IMR-90 (cell line): Measurements from ENCODE around the gene AK3. TPM values are rescaled to one million over a fixed set of nuclear protein-coding genes. Genes with fewer than 3 reads are reported as not detected.

Experiments
- ATAC-seq: fragments of 200-7000 bp; cut with Tn5 transposase; 2 replicates; pipeline ENCODE4 v1.9.1; 2020; ENCODE audit warnings: low read depth, mild to moderate bottlenecking, moderate library complexity
- BruUV-seq: library from RNA; stranded (reverse); fragments of 400-500 nt; replicated peaks from 2 replicates; lab custom pipeline; 2021; lab: Mats Ljungman, UMichigan
- CTCF ChIA-PET: fragments of 300-600 bp; formaldehyde crosslinking; extraction: SDS; loops from one replicate; lab custom pipeline; 2021; ENCODE audit warnings: antibody characterized with exemption; lab: Yijun Ruan, JAX
- POLR2A ChIA-PET: fragments of 300-600 bp; sonication (Branson Sonifier 250); formaldehyde crosslinking; loops from one replicate; lab custom pipeline; 2022; ENCODE audit warnings: antibody characterized with exemption; ENCODE audit not compliant: unreplicated experiment; lab: Charles Lee
- DNase-seq: peaks from one replicate; pipeline ENCODE4 v3.0.0; 2013
- H2AFZ ChIP-seq: replicated peaks from 2 replicates; pipeline ENCODE3; 2013; ENCODE audit warnings: low read length, mild to moderate bottlenecking; ENCODE audit not compliant: poor library complexity
- H2AK5ac ChIP-seq: 2 replicates; pipeline ENCODE4 v1.6.1; 2013; ENCODE audit warnings: low read depth, low read length, inconsistent platforms
- H2AK9ac ChIP-seq: replicated peaks from 2 replicates; pipeline ENCODE3; 2013; ENCODE audit warnings: mild to moderate bottlenecking, low read depth, low read length, moderate library complexity; ENCODE audit not compliant: poor library complexity
- H2BK120ac ChIP-seq: 2 replicates; pipeline ENCODE4 v1.6.1; 2013; ENCODE audit warnings: low read depth, low read length, inconsistent platforms
- H2BK15ac ChIP-seq: 3 replicates; pipeline ENCODE4 v1.6.1; 2013; ENCODE audit warnings: low read depth, low read length, inconsistent platforms
- H2BK20ac ChIP-seq: 2 replicates; pipeline ENCODE4 v1.6.1; 2013; ENCODE audit warnings: low read depth, mild to moderate bottlenecking, inconsistent platforms, low read length, moderate library complexity
- H2BK5ac ChIP-seq: 2 replicates; pipeline ENCODE4 v1.6.1; 2013; ENCODE audit warnings: mild to moderate bottlenecking, low read depth, low read length, inconsistent platforms; ENCODE audit not compliant: poor library complexity, severe bottlenecking
- H3K14ac ChIP-seq: replicated peaks from 2 replicates; pipeline ENCODE4 v1.6.1; 2013; ENCODE audit warnings: low read depth, low read length, inconsistent platforms
- H3K18ac ChIP-seq: 2 replicates; pipeline ENCODE4 v1.6.1; 2013; ENCODE audit warnings: low read depth, low read length, control low read depth
- H3K23ac ChIP-seq: 2 replicates; pipeline ENCODE4 v1.6.1; 2013; ENCODE audit warnings: low read depth, low read length, inconsistent platforms
- H3K27ac ChIP-seq: 2 replicates; pipeline ENCODE4 v1.5.1; 2013; ENCODE audit warnings: mild to moderate bottlenecking, control low read depth, low read length; ENCODE audit not compliant: insufficient read depth
- H3K27me3 ChIP-seq: 2 replicates; pipeline ENCODE4 v1.6.1; 2013; ENCODE audit warnings: low read length; ENCODE audit not compliant: control insufficient read depth, insufficient read depth
- H3K36me3 ChIP-seq: 2 replicates; pipeline ENCODE4 v1.6.1; 2013; ENCODE audit warnings: low read length, mixed read lengths; ENCODE audit not compliant: control insufficient read depth, insufficient read depth
- H3K4ac ChIP-seq: 2 replicates; pipeline ENCODE4 v1.6.1; 2013; ENCODE audit warnings: low read depth, low read length, inconsistent platforms
- H3K4me1 ChIP-seq: 2 replicates; pipeline ENCODE4 v1.6.1; 2013; ENCODE audit warnings: low read length, mixed read lengths; ENCODE audit not compliant: control insufficient read depth, insufficient read depth
- H3K4me2 ChIP-seq: 2 replicates; pipeline ENCODE4 v1.6.1; 2013; ENCODE audit warnings: low read depth, mild to moderate bottlenecking, control low read depth, low read length, moderate library complexity
- H3K4me3 ChIP-seq: 2 replicates; pipeline ENCODE4 v1.5.1; 2013; ENCODE audit warnings: low read depth, mild to moderate bottlenecking, control low read depth, low read length, moderate library complexity; ENCODE audit not compliant: insufficient read depth
- H3K56ac ChIP-seq: 2 replicates; pipeline ENCODE4 v1.6.1; 2013; ENCODE audit warnings: low read length, inconsistent platforms; ENCODE audit not compliant: insufficient read depth; ENCODE audit errors: extremely low read depth
- H3K79me1 ChIP-seq, 2 experiments: 2 replicates each; pipeline ENCODE4 v1.6.1; 2013; ENCODE audit warnings: low read length in 2 of 2, inconsistent platforms in 1 of 2, low read depth in 1 of 2
- H3K9ac ChIP-seq: 2 replicates; pipeline ENCODE4 v1.6.1; 2013; ENCODE audit warnings: low read depth, low read length, control low read depth
- H3K9me1 ChIP-seq: 2 replicates; pipeline ENCODE4 v1.6.1; 2013; ENCODE audit warnings: low read length, inconsistent platforms; ENCODE audit not compliant: insufficient read depth
- H3K9me3 ChIP-seq: 2 replicates; pipeline ENCODE4 v1.6.1; 2013; ENCODE audit warnings: low read length; ENCODE audit not compliant: control insufficient read depth, insufficient read depth
- H4K20me1 ChIP-seq: 2 replicates; pipeline ENCODE4 v1.6.1; 2013; ENCODE audit warnings: low read length, inconsistent platforms; ENCODE audit not compliant: insufficient read depth
- H4K5ac ChIP-seq: 2 replicates; pipeline ENCODE4 v1.6.1; 2013; ENCODE audit warnings: mild to moderate bottlenecking, low read depth, low read length, control low read depth
- H4K8ac ChIP-seq, 2 experiments: 2 replicates each; pipeline ENCODE4 v1.6.1; 2013; ENCODE audit warnings: low read depth in 2 of 2, low read length in 2 of 2, control low read depth in 1 of 2, inconsistent platforms in 1 of 2
- H4K91ac ChIP-seq: 2 replicates; pipeline ENCODE4 v1.6.1; 2013; ENCODE audit warnings: low read depth, low read length, inconsistent platforms; ENCODE audit not compliant: insufficient read depth
- BHLHE40 ChIP-seq: fragments of 150-350 bp; IDR thresholded peaks from 2 replicates; pipeline ENCODE4 v1.6.1; 2016; ENCODE audit warnings: mild to moderate bottlenecking, low read depth, low read length
- CEBPB ChIP-seq: IDR thresholded peaks from 2 replicates; pipeline ENCODE4 v1.6.1; 2012; ENCODE audit warnings: low read depth, low read length, improper control_type of control experiment
- CTCF ChIP-seq: conservative IDR thresholded peaks from 2 replicates; pipeline ENCODE4 v1.5.1; 2012; ENCODE audit warnings: mild to moderate bottlenecking, low read depth, low read length, improper control_type of control experiment
- ELK1 ChIP-seq: fragments of 150-350 bp; IDR thresholded peaks from 2 replicates; pipeline ENCODE4 v1.6.1; 2016; ENCODE audit warnings: low read depth, mild to moderate bottlenecking, low read length, moderate library complexity, borderline replicate concordance
- FOS ChIP-seq: fragments of 150-350 bp; IDR thresholded peaks from 2 replicates; pipeline ENCODE4 v1.6.1; 2016; ENCODE audit warnings: low read depth, low read length
- MAFK ChIP-seq: IDR thresholded peaks from 2 replicates; pipeline ENCODE4 v1.6.1; 2012; ENCODE audit warnings: low read depth, low read length, improper control_type of control experiment
- MAZ ChIP-seq: IDR thresholded peaks from 2 replicates; pipeline ENCODE4 v1.6.1; 2012; ENCODE audit warnings: low read depth, mild to moderate bottlenecking, low read length, improper control_type of control experiment, moderate library complexity, borderline replicate concordance
- MXI1 ChIP-seq: IDR thresholded peaks from 2 replicates; pipeline ENCODE4 v1.6.1; 2012; ENCODE audit warnings: low read depth, mild to moderate bottlenecking, low read length, moderate library complexity, borderline replicate concordance
- POLR2A ChIP-seq: IDR thresholded peaks from 2 replicates; pipeline ENCODE4 v1.6.1; 2012; ENCODE audit warnings: mild to moderate bottlenecking, low read depth, low read length
- RAD21 ChIP-seq: IDR thresholded peaks from 2 replicates; pipeline ENCODE4 v1.6.1; 2012; ENCODE audit warnings: low read length, improper control_type of control experiment
- RFX5 ChIP-seq: IDR thresholded peaks from 2 replicates; pipeline ENCODE4 v1.8.0; 2012; ENCODE audit warnings: low read depth, mild to moderate bottlenecking, low read length, moderate library complexity
- SMC3 ChIP-seq: fragments of 150-350 bp; IDR thresholded peaks from 2 replicates; pipeline ENCODE4 v1.6.1; 2016; ENCODE audit warnings: low read depth, mild to moderate bottlenecking, antibody characterized with exemption, low read length, moderate library complexity
- WGBS, 2 experiments: methylation state at CpG; one replicate each; pipeline versions ENCODE4 v1.1.5 to v1.1.7; 2013; ENCODE audit warnings: missing lambda C conversion rate in 2 of 2; ENCODE audit not compliant: insufficient read length in 1 of 2; ENCODE audit errors: extremely low coverage in 2 of 2; 5-methylcytosine and 5-hydroxymethylcytosine counted together
- dilution Hi-C: fragments of 300-500 bp; cut with HindIII; formaldehyde crosslinking; loops from one replicate; pipeline ENCODE4 v1.14.3; 2018; ENCODE audit warnings: low sequenced_read_pairs; ENCODE audit not compliant: unreplicated experiment
- in situ Hi-C: fragments of 300-500 bp; cut with MboI; formaldehyde crosslinking; loops from 3 replicates; pipeline ENCODE4 v1.14.3; 2019; ENCODE audit warnings: low sequenced_read_pairs, inconsistent platforms, mixed read lengths
- intact Hi-C: fragments of 100-400 bp; cut with micrococcal nuclease; formaldehyde crosslinking; loops from 2 replicates; pipeline ENCODE4 v1.10.0; 2022
- polyA plus RNA-seq, 3 experiments: library from polyadenylated mRNA; depleted of rRNA; stranded (reverse); fragments of >200 nt; gene quantifications; 2 replicates each; pipeline ENCODE4 v1.2.3, GENCODE V29; 2012; ENCODE audit warnings: low replicate concordance in 1 of 3
- total RNA-seq: library from RNA; depleted of rRNA; stranded (reverse); fragments of >200 nt; gene quantifications from 2 replicates; pipeline ENCODE4 v1.2.3, GENCODE V29; 2012

Gene AK3
- total and polyA plus RNA-seq, 2 of the 4 experiments (the other 2 are of a cell fraction): 24.7 to 26.2 TPM

- no peak overlapping the region for H2AFZ ChIP-seq
- no peak overlapping the region for H4K8ac ChIP-seq
- H3K27ac ChIP-seq: no peak overlapping the region
- POLR2A ChIA-PET: no interaction called here
- WGBS, 2 experiments: no CpG with 5 or more reads among the region's 3 CpGs
- no peak overlapping the region for H4K91ac ChIP-seq
- intact Hi-C loops: no loop called here
- CTCF ChIA-PET: interaction anchor here (0.9 to 2.2 kb wide), 6 partner anchors 16 to 228 kb away, joined by 3 to 10 read pairs (median 5); partner anchors contain the start of gene JAK2
- H3K9me1 ChIP-seq: no peaks in the 10 kb centered on the region
- no peak overlapping the region for H3K4me2 ChIP-seq
- no peaks in the 10 kb centered on the region for H4K20me1 ChIP-seq
- TF ChIP-seq RAD21: no peak
- TF ChIP-seq ELK1: no peak
- no peak for TF ChIP-seq MXI1
- no peak for TF ChIP-seq BHLHE40
- no peak for TF ChIP-seq MAZ
- TF ChIP-seq MAFK: no peak
- TF ChIP-seq SMC3: no peak
- no peak for TF ChIP-seq CEBPB
- no peak for TF ChIP-seq CTCF
- no peak for TF ChIP-seq FOS
- TF ChIP-seq POLR2A: no peak
- TF ChIP-seq RFX5: no peak
- H3K9me3 ChIP-seq: no peaks in the 10 kb centered on the region
- DNase-seq (no peak), ATAC-seq (no peak)
- H2AK9ac ChIP-seq: no peak overlapping the region
- H3K23ac ChIP-seq: no peak overlapping the region
- peaks cover 2% of the 10 kb centered on the region; the same call in 1 of the 2 replicates for H3K4me1 ChIP-seq
- no peak overlapping the region for H4K5ac ChIP-seq
- H3K14ac ChIP-seq: no peak overlapping the region
- in situ Hi-C loops: loop anchor here (10.0 to 25.0 kb wide), 3 partner anchors 165 to 677 kb away; partner anchors contain the start of genes INSL6 and PLGRKT
- no peak overlapping the region for H2BK120ac ChIP-seq
- peaks cover 5% of the 10 kb centered on the region for H3K27me3 ChIP-seq
- H2BK20ac ChIP-seq: no peak overlapping the region
- no peaks in the 10 kb centered on the region for H3K36me3 ChIP-seq
- H2BK15ac ChIP-seq: no peak overlapping the region
- no peak overlapping the region for H2AK5ac ChIP-seq
- H3K9ac ChIP-seq: no peak overlapping the region
- no peak overlapping the region for H3K56ac ChIP-seq
- H3K79me1 ChIP-seq: no peaks in the 10 kb centered on the region
- no peak overlapping the region for H3K18ac ChIP-seq
- H3K4me3 ChIP-seq: no peak overlapping the region
- BruUV-seq: no TSS peak
- dilution Hi-C loops: no loop called here
- H2BK5ac ChIP-seq: no peak overlapping the region
- no peak overlapping the region for H3K4ac ChIP-seq
These were observed 19.1 kb upstream of the AK3 start for GRCh38 chr9:4760122-4760521.
